MM.1S (cell line): ENCODE measurements around the gene TNFRSF1A.

ENCODE experiments used
- DNase-seq: peaks from one replicate; pipeline ENCODE4 v3.0.0-alpha.2; 2015
- H2AFZ ChIP-seq: fragments of 300-600 bp; sonication (generic); 2 replicates; pipeline ENCODE4 v1.6.0; 2016; ENCODE audit warnings: antibody characterized with exemption, low read length
- H3F3A ChIP-seq: fragments of 300-600 bp; sonication (generic); 2 replicates; pipeline ENCODE4 v1.6.1; 2016; ENCODE audit warnings: mild to moderate bottlenecking, antibody characterized with exemption, low read length, moderate library complexity, mixed read lengths; ENCODE audit not compliant: insufficient read depth
- H3K27ac ChIP-seq: fragments of 300-600 bp; sonication (generic); 2 replicates; pipeline ENCODE4 v1.5.1; 2016; ENCODE audit warnings: mild to moderate bottlenecking, low read length
- H3K27me3 ChIP-seq: fragments of 300-600 bp; sonication (generic); replicated peaks from 2 replicates; pipeline ENCODE4 v1.6.0; 2016; ENCODE audit warnings: low read length; ENCODE audit not compliant: insufficient read depth
- H3K36me3 ChIP-seq: fragments of 300-600 bp; sonication (generic); replicated peaks from 2 replicates; pipeline ENCODE4 v1.6.1; 2016; ENCODE audit warnings: mild to moderate bottlenecking, low read length, mixed read lengths; ENCODE audit not compliant: insufficient read depth
- H3K4me1 ChIP-seq: fragments of 300-600 bp; sonication (generic); 2 replicates; pipeline ENCODE4 v1.6.1; 2016; ENCODE audit warnings: low read length, mixed read lengths
- H3K4me2 ChIP-seq: fragments of 300-600 bp; sonication (generic); 2 replicates; pipeline ENCODE4 v1.6.0; 2016; ENCODE audit warnings: low read depth, low read length
- H3K4me3 ChIP-seq: fragments of 300-600 bp; sonication (generic); 2 replicates; pipeline ENCODE4 v1.5.1; 2016; ENCODE audit warnings: low read length, mixed read lengths
- H3K79me2 ChIP-seq: fragments of 300-600 bp; sonication (generic); 2 replicates; pipeline ENCODE4 v1.6.1; 2016; ENCODE audit warnings: mixed run types, low read length, mixed read lengths
- H3K9ac ChIP-seq: fragments of 300-600 bp; sonication (generic); 2 replicates; pipeline ENCODE4 v1.6.1; 2016; ENCODE audit warnings: low read length, mixed read lengths
- H3K9me2 ChIP-seq: fragments of 300-600 bp; sonication (generic); replicated peaks from 2 replicates; pipeline ENCODE4 v1.6.1; 2016; ENCODE audit warnings: mild to moderate bottlenecking, low read length, mixed read lengths; ENCODE audit not compliant: insufficient read depth
- H3K9me3 ChIP-seq: fragments of 300-600 bp; sonication (generic); replicated peaks from 2 replicates; pipeline ENCODE4 v1.6.1; 2016; ENCODE audit warnings: mild to moderate bottlenecking, low read length, mixed read lengths; ENCODE audit not compliant: insufficient read depth
- H4K20me1 ChIP-seq: fragments of 300-600 bp; sonication (generic); 2 replicates; pipeline ENCODE4 v1.6.1; 2016; ENCODE audit warnings: mild to moderate bottlenecking, low read length, moderate library complexity, mixed read lengths; ENCODE audit not compliant: insufficient read depth
- CTCF ChIP-seq: fragments of 300-600 bp; sonication (generic); IDR thresholded peaks from 2 replicates; pipeline ENCODE4 v1.5.1; 2016; ENCODE audit warnings: antibody characterized with exemption, low read length, mixed read lengths
- EZH2 ChIP-seq: fragments of 300-600 bp; sonication (generic); optimal IDR thresholded peaks from 2 replicates; pipeline ENCODE3; 2017; ENCODE audit warnings: low read depth, mild to moderate bottlenecking, antibody characterized with exemption, low read length, mixed read lengths
- EZH2phosphoT487 ChIP-seq: fragments of 300-600 bp; sonication (generic); IDR thresholded peaks from 2 replicates; pipeline ENCODE4 v1.6.1; 2018; ENCODE audit warnings: antibody characterized with exemption, low read length

Gene TNFRSF1A

GRCh38 chr12:6319446-6319845 is 22.4 kb downstream of the TNFRSF1A start:
- Histone ChIP-seq H3K27me3 (no peaks in the 10 kb centered on the region), H2AFZ (no peak overlapping the region), H3K36me3 (no peaks in the 10 kb centered on the region), H3K4me3 (no peak overlapping the region), H3K9me3 (no peaks in the 10 kb centered on the region), H4K20me1 (no peaks in the 10 kb centered on the region), H3F3A (peaks cover 9% of the 10 kb centered on the region), H3K27ac (no peak overlapping the region), H3K79me2 (no peaks in the 10 kb centered on the region), H3K4me1 (peaks cover 14% of the 10 kb centered on the region), H3K4me2 (no peak overlapping the region), H3K9ac (no peak overlapping the region), H3K9me2 (no peaks in the 10 kb centered on the region)
- no peak for TF ChIP-seq CTCF
- TF ChIP-seq EZH2phosphoT487: no peak
- TF ChIP-seq EZH2: no peak
- no peak for DNase-seq

GRCh38 chr12:6318440-6318879 is 23.4 kb downstream of the TNFRSF1A start:
- no peak for DNase-seq
- H3K79me2 ChIP-seq: no peaks in the 10 kb centered on the region
- H3K4me3 ChIP-seq: no peak overlapping the region
- no peak overlapping the region for H3K27ac ChIP-seq
- peaks cover 5% of the 10 kb centered on the region for H3F3A ChIP-seq
- H3K4me2 ChIP-seq: no peak overlapping the region
- no peak overlapping the region for H2AFZ ChIP-seq
- H3K9me2 ChIP-seq: no peaks in the 10 kb centered on the region
- peaks cover 6% of the 10 kb centered on the region; the same call in 1 of the 2 replicates for H3K4me1 ChIP-seq
- no peaks in the 10 kb centered on the region for H3K9me3 ChIP-seq
- no peaks in the 10 kb centered on the region for H3K36me3 ChIP-seq
- H3K27me3 ChIP-seq: no peaks in the 10 kb centered on the region
- TF ChIP-seq EZH2phosphoT487: no peak
- TF ChIP-seq CTCF: no peak
- TF ChIP-seq EZH2: no peak
- H3K9ac ChIP-seq: no peak overlapping the region
- no peaks in the 10 kb centered on the region for H4K20me1 ChIP-seq

GRCh38 chr12:6317693-6318439 is 24.0 kb downstream of the TNFRSF1A start:
- Histone ChIP-seq H3K27me3 (no peaks in the 10 kb centered on the region), H3K79me2 (no peaks in the 10 kb centered on the region), H3K4me2 (no peak overlapping the region), H3K9me3 (no peaks in the 10 kb centered on the region), H2AFZ (no peak overlapping the region), H3K4me1 (peaks cover 6% of the 10 kb centered on the region), H3F3A (peaks cover 4% of the 10 kb centered on the region; the same call in 1 of the 2 replicates), H3K9me2 (no peaks in the 10 kb centered on the region), H3K4me3 (no peak overlapping the region), H3K27ac (no peak overlapping the region), H4K20me1 (no peaks in the 10 kb centered on the region), H3K9ac (no peak overlapping the region), H3K36me3 (no peaks in the 10 kb centered on the region)
- no peak for DNase-seq
- TF ChIP-seq CTCF (no peak), EZH2phosphoT487 (no peak), EZH2 (no peak)
